ENCODE data around the gene SLC2A4.

DNA sequence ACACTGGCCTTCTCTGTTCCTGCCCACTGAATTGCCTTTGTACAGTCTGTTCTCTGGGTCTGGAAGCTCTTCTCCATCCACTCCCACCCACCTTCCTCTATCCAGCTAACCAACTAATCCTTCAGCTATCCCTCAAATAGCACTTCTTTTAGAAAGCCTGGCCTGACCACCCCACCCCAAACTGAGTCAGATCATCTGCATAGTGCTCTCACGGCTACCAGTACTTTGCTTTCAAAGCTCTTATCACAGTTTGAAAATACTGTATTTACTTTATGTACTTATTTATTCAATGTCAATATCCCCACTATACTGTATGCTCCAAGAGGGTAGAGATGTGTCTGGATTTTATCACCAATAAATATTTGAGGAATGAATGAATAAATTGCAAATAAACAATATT, 14.7 kb upstream of the SLC2A4 start:
- no peak for TF ChIP-seq MAFK (IDR thresholded peaks at IDR 0.05; ENCODE audit: partially characterized antibody)
- TF ChIP-seq EP300 (IDR thresholded peaks at IDR 0.05), result no peak
- no peak for TF ChIP-seq SMC3 (IDR thresholded peaks at IDR 0.05)
